GM21717 (cell line): ENCODE measurements around the gene ANKZF1.

Source experiments
- ATAC-seq: cut with Tn5 transposase; IDR thresholded peaks from one replicate; pipeline ENCODE4 v1.9.1; 2021; ENCODE audit warnings: mild to moderate bottlenecking, moderate library complexity; ENCODE audit not compliant: unreplicated experiment

ANKZF1 gene

DNA sequence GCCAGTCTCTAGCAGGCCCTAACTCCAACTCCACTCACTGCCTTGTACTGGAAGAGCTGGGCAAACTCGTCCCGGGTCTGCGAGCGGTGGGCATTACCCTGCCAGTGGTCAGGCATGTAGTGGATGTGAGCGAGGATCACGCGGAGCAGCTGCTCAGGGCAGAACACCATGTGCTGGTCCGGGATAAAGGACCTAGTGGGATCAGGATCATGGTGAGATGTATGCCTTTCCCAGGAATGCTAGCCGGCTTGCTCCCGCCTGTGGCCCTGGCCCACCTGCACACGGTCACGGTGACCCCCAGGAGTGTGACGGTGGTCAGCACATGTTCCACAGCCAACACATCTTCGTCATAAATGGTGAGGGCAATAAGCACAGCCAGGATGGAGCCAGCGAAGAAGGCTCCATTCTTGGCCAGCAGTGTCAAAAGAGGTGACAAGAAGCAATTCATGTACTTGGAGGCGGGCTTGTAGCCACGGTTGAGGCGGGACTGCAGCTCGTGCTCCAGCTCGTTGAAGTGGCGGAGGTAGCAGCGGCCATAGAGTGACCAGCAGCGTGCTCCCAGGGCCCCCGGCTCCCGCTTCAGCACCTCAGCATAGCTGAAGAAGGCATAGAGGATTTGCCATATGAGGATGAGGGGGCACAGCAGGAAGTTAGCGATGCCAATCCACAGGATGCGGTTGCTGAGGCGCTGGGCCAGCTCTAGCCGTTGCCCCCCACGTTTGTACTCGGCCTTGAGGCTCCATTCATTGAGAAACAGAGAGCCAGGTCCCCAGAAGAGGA lies 5.6 kb upstream of the ANKZF1 start:
- no peak for ATAC-seq

DNA sequence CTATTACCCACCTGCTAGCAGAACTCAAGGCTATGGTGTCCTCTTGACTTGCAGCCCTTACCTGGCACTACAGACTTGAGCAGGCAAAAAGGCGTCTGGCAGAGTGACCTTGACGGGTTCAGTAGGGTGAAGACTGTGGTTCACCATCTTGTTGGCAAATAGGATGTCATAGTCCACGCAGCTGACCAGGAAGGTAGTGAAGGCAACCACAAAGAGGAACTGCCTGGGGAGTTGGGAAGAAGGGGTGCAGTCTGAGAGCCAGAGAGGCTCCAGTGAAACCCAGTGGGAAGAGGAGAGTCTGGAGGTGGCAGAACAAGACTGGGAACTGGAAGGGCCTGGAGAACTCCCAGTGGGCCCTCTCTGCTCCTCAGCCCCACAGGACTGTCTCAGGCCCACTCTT lies 4.3 kb upstream of the ANKZF1 start:
- no peak for ATAC-seq

DNA sequence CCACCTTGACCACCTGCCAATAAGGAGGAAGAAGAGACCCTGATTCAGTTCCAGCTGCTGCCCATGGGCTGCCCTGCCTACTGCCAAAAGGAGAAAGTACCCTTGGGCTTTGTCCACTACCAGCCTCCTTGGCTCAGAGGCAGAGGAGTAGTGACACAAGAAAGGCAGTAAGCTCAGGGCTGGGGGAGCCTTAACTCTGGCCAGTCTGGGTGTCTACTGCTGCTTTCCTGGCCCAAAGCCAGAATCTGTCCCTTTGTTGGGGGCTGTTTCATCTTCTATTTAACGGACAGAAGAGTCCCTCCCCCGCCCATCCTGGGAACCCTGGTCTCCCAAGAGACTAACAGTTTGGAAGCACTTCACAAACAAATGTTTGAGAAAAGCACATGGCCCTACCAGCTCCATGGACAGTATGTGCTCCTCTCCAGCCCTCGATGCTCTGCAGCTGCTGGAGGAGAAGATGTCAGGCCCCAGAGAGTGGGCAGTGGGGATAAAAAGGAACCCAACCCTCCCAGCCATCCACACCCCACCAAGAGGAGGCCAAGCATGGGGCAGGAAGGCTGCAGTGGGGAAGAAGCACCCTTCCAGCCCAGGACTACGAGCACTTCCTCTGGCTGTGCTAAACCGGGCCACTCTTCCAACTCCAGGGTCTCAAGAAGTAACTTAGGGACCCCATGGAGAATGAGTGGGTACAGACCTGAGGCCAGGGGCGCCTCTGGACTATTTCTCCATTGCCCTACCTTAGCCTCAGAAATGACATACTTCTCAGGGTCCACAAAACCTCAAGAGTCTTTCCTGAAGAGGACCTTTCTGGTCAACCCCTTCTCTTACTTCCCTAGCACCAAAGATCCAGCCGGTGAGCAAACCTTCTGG lies 1.3 kb upstream of the ANKZF1 start:
- no peak for ATAC-seq

DNA sequence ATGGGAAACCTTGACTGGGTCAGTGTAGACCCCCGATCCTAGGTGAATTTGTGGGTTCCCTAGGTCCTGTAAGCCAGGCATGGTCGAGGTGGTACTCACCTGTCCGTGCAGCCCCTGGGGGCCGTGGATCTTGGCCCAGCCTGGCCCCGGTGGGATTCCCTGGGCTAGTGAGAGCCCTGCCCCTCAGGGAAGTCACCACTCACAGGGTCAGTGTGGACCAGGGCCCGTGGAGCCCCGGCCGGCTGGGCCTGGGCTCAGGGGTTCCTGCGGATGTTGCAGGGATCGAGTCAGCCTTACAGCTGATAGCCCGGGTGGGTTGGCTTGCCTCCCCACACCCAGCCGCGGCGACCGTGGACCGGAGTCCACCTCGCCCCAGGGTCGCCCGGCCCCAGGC lies 698 bp upstream of the ANKZF1 start:
- ATAC-seq: no peak

DNA sequence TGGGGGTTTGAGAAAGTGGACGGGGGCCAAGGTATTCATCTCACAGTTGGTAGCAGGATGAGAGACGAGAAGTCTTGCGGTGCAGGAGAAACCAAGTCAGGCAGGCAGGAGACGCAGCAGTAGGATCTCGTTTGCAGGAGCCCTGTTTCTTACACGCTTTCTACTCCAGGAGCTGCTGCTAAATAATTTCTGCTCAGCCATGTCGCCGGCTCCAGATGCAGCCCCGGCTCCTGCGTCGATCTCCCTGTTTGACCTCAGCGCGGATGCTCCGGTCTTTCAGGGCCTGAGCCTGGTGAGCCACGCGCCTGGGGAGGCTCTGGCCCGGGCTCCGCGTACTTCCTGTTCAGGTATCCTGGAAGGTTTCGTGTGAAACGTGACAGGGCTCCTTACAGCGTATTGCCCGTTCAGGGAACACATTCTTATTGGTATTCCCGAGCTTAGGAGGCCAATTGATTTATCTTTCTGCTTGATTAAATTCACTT lies 494 bp downstream of the ANKZF1 start:
- peak; percentile 28 for ATAC-seq

DNA sequence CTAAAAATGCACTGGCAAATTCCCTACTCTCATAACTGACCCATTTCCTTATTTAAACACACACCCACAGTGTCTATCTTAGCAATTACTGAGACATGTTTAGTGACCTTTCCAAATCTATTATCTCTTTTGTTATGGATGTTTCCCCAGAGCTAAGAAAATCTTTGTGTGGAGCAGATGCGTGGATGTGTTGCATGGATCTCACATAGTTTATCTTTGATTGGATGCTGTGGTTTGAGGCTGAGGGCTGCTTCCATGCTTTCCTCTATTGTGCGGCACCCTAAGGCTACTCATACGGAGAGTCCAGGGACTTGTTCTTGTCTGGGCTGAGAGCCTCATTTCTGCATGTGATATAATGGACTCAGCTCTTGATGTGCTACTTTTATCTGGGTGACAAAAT lies 4.7 kb downstream of the ANKZF1 start:
- no peak for ATAC-seq

DNA sequence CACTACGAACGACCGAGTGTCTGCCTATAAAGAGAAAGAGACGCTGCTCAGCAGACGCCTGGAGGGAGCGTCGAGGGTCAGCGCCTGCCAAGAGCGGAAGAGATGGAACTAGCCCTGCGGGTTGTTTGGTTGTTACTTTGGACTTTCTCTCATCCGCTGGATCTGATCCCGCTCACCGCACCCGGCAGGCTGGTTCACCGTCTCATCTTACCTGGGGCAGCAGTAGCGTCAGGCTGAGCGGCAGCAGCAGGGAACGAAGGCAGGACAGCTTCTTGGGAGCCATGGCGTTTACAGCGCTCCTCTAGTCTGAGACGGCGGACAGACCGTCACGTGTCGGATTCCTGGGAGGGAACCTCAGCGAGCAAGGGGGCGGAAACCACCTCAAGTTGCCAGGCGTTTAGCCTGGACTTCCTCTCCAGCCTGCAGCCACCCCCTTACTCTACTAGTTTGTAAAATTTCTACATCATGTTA lies 13.7 kb downstream of the ANKZF1 start:
- no peak for ATAC-seq

DNA sequence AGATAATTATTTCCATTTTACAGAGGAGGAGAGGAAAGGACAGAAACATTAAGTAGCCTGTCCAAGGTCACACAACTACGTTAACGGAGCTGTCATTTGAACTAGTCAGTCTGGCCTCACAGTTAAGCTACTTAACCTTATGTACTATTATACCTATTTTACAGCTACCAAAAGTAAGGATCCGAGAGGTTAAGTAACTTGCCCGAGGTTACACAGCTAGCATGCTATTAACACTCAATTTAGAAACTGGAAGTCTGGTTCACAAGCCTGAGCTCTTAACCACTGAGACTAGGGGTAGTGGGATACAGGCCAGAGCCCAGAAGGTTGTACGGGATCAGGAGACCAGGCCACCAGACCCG lies 15.2 kb downstream of the ANKZF1 start:
- ATAC-seq: no peak

DNA sequence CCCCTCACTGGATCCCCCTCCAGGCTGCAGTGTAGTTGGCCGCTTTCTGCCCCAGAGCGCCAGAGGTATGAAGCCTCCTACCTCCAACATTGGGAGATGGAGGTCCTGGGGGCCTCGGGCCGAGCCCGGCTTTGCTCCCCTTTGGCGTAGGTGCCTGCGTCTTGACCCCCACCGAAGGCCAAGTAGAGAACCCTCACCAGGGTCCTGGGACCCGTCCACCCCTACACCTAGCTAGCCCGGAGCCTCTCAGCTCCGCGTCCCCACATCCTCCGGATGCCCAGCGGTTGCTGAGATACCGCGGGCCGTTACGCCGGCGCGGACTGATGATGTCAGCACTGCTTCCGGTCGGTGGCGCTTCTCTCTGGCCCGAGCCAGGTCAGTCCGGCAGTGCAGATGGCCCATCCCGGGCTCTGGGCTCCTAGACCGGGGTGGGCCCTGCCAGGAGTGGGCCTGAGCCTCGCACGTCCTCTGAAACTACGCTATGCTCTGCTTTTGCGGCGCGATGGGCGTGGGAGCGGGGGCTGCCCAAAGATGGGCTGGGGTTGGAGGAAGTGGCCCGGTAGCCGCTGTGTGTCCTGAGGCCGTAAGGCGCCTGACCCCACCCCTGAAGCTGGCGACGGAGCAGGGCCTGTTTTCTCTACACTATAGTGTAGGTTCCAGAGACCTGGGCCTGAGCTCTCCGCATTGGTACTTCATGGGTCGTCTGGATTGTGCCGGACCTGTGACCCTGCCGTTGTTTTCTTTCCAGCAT lies 15.7 kb downstream of the ANKZF1 start, which contains the start of the genes GLB1L and STK16:
Gene GLB1L (minus strand): TSS at position 297 of the 751 bp plus-strand sequence. CDS start 1,871 bp downstream, outside the sequence.
Gene STK16 (plus strand): TSS at position 332 of the 751 bp plus-strand sequence. CDS start 521 bp downstream, outside the sequence.
- peak; percentile 68 for ATAC-seq

DNA sequence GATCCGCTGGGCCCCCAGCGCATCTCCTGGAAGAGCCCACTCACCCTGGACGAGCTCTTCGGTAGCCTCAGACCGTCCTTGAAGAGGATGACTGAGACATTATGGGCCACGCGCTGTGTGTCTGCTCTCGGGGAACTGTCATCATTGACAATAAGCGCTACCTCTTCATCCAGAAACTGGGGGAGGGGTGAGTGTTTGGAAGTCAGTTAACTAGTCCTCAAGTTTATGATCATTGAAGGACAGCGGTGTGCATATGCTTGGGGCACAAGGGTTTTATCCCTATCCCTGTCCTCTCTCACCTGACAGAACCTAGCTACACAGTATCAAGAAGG lies 16.3 kb downstream of the ANKZF1 start:
- ATAC-seq: no peak

DNA sequence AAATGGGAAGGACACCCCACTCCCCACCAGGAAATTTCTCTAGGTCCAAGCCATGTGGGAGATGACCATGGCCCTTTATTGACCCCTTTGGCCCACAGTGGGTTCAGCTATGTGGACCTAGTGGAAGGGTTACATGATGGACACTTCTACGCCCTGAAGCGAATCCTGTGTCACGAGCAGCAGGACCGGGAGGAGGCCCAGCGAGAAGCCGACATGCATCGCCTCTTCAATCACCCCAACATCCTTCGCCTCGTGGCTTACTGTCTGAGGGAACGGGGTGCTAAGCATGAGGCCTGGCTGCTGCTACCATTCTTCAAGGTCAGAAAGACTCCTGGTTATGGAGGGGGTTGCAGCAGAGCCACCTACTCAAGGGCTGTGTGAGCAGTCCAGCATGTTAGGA lies 17.0 kb downstream of the ANKZF1 start:
- ATAC-seq: no peak

DNA sequence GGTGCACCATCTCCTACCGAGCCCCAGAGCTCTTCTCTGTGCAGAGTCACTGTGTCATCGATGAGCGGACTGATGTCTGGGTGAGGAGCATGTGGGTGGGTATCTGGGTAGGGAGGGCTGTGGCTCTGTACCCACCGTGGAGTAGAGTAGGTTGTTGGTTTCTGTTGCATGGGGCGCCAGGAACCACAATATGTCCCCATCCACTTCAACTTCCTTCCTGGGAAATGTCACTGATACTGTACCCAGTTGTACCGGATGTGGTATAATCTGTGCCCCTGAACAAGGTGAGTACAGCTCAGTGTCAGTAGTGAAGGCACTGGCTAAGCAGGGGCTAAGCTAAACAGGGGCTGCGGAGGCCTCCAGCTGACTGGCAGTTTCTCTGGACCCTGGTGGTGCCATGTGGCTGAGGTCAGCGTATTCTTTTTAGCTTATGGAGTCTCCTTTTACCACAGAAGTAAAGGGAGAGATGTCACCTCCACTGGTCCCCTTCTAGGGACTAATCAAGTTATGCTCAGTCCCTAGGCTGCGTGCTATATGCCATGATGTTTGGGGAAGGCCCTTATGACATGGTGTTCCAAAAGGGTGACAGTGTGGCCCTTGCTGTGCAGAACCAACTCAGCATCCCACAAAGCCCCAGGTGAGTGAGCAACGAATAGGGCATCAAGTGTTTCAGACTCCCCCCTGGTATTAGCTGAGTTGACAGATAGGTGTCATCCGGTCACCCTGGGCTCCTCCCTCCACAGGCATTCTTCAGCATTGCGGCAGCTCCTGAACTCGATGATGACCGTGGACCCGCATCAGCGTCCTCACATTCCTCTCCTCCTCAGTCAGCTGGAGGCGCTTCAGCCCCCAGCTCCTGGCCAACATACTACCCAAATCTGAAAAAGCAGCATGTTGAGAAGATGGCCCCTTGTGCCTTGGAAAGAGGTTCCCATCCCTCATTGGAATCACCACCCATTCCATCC lies 18.4 kb downstream of the ANKZF1 start:
- ATAC-seq: no peak

DNA sequence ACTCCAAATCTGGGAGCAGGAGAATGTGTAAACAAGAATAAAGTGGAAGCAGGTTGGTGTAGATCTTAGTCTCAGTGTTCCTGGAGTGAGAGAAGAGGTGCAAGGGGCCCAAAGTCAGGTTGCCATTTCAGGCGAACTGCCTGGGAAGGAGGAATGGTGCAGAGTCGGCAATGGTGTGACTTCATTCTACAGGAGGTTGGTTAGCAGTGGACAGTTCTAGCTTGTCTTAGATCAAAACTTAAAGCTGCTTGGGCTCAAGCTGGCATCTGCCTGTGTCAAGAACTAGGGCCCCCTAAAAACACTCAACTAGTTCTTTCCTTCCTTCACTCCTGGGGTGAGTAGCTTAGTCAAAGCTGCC lies 19.2 kb downstream of the ANKZF1 start:
- ATAC-seq: no peak

DNA sequence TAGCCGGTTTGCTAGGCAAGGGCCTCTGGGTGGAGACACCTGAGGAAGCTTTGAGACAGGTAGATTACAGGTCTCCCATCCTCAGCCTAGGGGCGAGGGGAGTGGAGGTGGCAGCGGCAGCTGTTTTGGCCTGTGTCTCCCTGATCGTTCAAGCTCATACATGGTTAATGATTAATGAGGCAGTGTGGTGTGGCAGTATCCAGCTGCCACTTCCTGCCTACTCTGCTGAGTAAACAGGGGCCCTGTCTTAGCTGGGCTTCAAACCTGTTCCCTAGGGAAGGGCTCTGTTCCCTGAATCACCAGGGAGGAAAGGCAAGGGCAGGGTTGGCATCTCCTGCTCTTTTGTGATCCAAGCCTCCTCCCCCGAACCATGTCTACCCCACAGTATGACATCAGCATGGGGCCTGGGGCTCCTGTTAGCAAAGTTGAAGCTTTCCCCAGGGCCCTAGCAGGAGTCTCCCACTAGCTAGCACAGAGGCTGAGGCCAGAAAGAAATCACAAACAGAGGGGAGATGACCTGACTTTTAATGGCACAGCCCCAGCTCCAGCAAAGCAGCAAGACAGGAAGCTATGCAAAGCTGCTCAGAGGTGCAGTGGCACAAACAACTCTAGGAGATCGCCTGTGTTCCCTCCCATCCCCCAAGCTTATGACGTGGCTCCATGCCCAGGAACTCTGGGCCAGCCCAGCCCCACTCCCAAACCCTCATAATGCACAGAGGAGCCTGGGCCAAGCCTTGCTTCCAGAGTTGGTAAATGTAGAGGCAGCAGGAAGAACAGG lies 19.8 kb downstream of the ANKZF1 start:
- peak; percentile 26 for ATAC-seq

DNA sequence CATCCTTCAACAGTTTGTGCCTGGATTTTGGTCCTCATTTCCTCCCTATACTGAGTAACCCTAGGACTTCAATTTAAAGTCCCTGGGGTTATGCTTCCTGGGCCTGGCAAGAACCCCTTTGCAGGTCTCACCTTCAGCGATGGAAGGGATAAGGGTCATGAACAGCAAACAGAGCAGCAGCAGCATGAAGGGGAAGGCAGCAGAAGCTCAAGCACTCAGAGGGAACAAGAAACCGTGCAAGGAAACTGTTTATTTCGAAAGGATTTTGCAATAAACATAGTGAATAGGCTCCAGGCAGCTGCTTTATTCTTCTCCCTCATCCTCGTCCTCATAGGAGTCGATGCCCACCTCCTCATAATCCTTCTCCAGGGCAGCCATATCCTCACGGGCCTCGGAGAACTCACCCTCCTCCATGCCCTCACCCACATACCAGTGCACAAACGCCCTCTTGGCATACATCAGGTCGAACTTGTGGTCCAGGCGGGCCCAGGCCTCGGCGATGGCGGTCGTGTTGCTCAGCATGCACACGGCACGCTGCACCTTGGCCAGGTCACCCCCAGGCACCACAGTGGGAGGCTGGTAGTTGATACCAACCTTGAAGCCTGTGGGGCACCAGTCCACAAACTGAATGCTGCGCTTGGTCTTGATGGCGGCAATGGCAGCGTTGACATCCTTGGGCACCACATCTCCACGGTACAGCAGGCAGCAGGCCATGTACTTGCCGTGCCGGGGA lies 20.6 kb downstream of the ANKZF1 start:
- no peak for ATAC-seq

DNA sequence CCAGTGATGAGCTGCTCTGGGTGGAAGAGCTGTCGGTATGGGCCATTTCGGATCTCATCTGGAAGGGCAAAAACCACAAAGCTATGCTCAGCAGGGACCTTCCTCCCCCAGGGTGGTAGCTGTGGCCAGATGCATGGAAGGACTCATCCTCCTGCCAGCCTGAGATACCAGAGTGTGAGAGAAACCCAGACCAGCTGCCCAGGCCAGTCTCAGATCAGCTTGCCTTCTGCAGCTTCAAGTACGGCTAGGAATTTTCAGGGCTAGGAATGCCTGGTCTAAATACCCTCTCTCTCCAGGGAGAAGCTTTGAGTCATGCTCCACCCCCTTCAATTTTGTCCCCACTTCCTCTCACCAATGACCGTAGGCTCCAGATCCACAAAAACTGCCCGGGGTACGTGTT lies 22.1 kb downstream of the ANKZF1 start:
- ATAC-seq: no peak

DNA sequence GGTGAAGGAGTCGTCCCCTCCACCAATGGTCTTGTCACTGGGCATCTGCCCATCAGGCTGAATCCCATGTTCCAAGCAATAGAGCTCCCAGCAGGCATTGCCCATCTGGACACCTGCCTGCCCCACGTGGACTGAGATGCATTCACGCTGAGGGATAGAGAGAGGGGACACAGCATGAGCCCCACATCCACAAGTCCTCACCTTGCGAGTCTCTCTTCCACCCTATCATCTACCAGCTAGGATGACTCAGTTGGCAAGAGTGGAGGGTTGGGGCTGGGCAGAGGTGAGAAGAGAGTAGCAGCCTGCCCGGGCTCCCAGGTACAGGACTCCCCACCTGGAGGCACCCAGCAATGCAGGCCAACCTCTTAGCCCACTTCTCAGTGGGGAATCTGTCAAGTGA lies 22.5 kb downstream of the ANKZF1 start:
- ATAC-seq: no peak

DNA sequence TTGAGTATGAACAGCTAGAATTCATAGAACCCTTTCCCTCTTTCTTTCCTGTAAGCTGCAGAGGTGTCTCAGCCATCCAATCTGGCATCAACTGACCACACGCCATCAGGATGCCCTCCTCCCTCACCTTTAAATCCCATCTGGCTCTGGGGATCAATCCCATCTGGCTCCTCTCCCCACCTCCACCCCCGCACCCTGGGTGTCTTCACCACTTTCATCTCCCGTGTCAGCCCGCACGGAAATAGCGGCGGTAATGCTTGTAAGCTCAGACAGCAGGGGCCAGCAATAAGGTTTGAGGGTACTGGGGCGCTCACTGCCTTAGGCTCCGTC lies 22.9 kb downstream of the ANKZF1 start:
- ATAC-seq: no peak
